H1 (cell line): Measurements from ENCODE around the gene CES3. TPM values are rescaled to one million over a fixed set of nuclear protein-coding genes. Genes with fewer than 3 reads are reported as not detected.

Experiments
- CTCF ChIA-PET: fragments of 300-600 bp; sonication (Branson Sonifier 250); formaldehyde crosslinking; loops from one replicate; lab custom pipeline; 2021; ENCODE audit not compliant: partially characterized antibody; lab: Charles Lee
- POLR2A ChIA-PET: fragments of 300-600 bp; sonication (Branson Sonifier 250); formaldehyde crosslinking; loops from one replicate; lab custom pipeline; 2021; ENCODE audit warnings: inconsistent platforms; ENCODE audit not compliant: partially characterized antibody; lab: Charles Lee
- DNase-seq, 2 experiments: peaks; one replicate each; pipeline versions ENCODE4 v3.0.0 to v3.0.0-alpha.2; 2010 to 2022; ENCODE audit warnings: low spot score in 2 of 2, low read depth in 1 of 2, mixed read lengths in 1 of 2
- FAIRE-seq: peaks from 2 replicates; lab custom pipeline; 2011; peaks lifted over from hg19 to GRCh38; lab: Jason Lieb, UNC
- H2AFZ ChIP-seq: 2 replicates; pipeline ENCODE4 v1.8.1; 2012; ENCODE audit warnings: low read length, inconsistent platforms
- H2AK5ac ChIP-seq: 2 replicates; pipeline ENCODE4 v1.6.1; 2013; ENCODE audit warnings: low read depth, low read length
- H2BK120ac ChIP-seq: replicated peaks from 2 replicates; pipeline ENCODE3; 2013; ENCODE audit warnings: low read depth, low read length, inconsistent platforms
- H2BK12ac ChIP-seq: 2 replicates; pipeline ENCODE4 v1.6.1; 2013; ENCODE audit warnings: low read depth, low read length
- H2BK15ac ChIP-seq: 2 replicates; pipeline ENCODE4 v1.6.1; 2013; ENCODE audit warnings: low read length
- H2BK20ac ChIP-seq: 2 replicates; pipeline ENCODE4 v1.6.1; 2013; ENCODE audit warnings: low read length
- H2BK5ac ChIP-seq: 2 replicates; pipeline ENCODE4 v1.6.1; 2013; ENCODE audit warnings: low read depth, low read length
- H3K14ac ChIP-seq: 2 replicates; pipeline ENCODE4 v1.6.1; 2013; ENCODE audit warnings: inconsistent platforms; ENCODE audit not compliant: insufficient read length
- H3K18ac ChIP-seq: 2 replicates; pipeline ENCODE4 v1.6.1; 2013; ENCODE audit warnings: low read length; ENCODE audit errors: extremely low read depth
- H3K23ac ChIP-seq: 2 replicates; pipeline ENCODE4 v1.6.1; 2013; ENCODE audit warnings: inconsistent platforms; ENCODE audit not compliant: insufficient read length
- H3K23me2 ChIP-seq: 2 replicates; pipeline ENCODE4 v1.6.1; 2013; ENCODE audit warnings: low read depth, low read length
- H3K27ac ChIP-seq: 2 replicates; pipeline ENCODE4 v1.6.1; 2011; ENCODE audit warnings: low read depth, low read length, inconsistent platforms
- H3K27me3 ChIP-seq, 4 experiments: replicated peaks in 1 of 4; 1 replicate in 1 of 4; 2 replicates in 3 of 4; pipeline versions ENCODE4 v1.6.1 to v1.8.1; 2011 to 2013; ENCODE audit warnings: low read length in 3 of 4, mild to moderate bottlenecking in 3 of 4, inconsistent platforms in 2 of 4, mixed read lengths in 2 of 4, moderate library complexity in 1 of 4; ENCODE audit not compliant: control insufficient read depth in 3 of 4, insufficient read depth in 3 of 4; ENCODE audit errors: extremely low read depth in 1 of 4
- H3K36me3 ChIP-seq, 4 experiments: 2 replicates each; pipeline versions ENCODE4 v1.6.1 to v1.8.1; 2011 to 2013; ENCODE audit warnings: mild to moderate bottlenecking in 4 of 4, low read length in 3 of 4, moderate library complexity in 2 of 4, control low read depth in 1 of 4, inconsistent platforms in 1 of 4; ENCODE audit not compliant: insufficient read depth in 4 of 4, control insufficient read depth in 2 of 4
- H3K4ac ChIP-seq: replicated peaks from 2 replicates; pipeline ENCODE3; 2013; ENCODE audit warnings: low read length, low read depth, mixed read lengths, inconsistent platforms; ENCODE audit not compliant: insufficient read length
- H3K4me1 ChIP-seq, 4 experiments: replicated peaks in 1 of 4; 1 replicate in 1 of 4; 2 replicates in 3 of 4; pipeline versions ENCODE4 v1.6.1 to v1.8.1; 2011 to 2013; ENCODE audit warnings: low read length in 3 of 4, inconsistent platforms in 2 of 4, mixed read lengths in 1 of 4; ENCODE audit not compliant: insufficient read depth in 4 of 4, control insufficient read depth in 3 of 4
- H3K4me2 ChIP-seq, 2 experiments: 2 replicates each; pipeline versions ENCODE4 v1.6.1 to v1.8.1; 2011 to 2013; ENCODE audit warnings: low read depth in 2 of 2, low read length in 2 of 2, control low read depth in 1 of 2, inconsistent platforms in 1 of 2, mild to moderate bottlenecking in 1 of 2; ENCODE audit not compliant: insufficient read depth in 1 of 2
- H3K4me3 ChIP-seq, 4 experiments: fragments of 200-600, 300-600 bp in 1 of 4; sonication (generic), shearing (Covaris generic), sonication (Bioruptor Twin) in 1 of 4; 2 replicates each; pipeline versions ENCODE4 v1.5.1 to v1.8.1; 2011 to 2016; ENCODE audit warnings: low read length in 4 of 4, low read depth in 3 of 4, control low read depth in 2 of 4, inconsistent platforms in 2 of 4, mild to moderate bottlenecking in 2 of 4, mixed read lengths in 1 of 4, moderate library complexity in 1 of 4; ENCODE audit not compliant: insufficient read depth in 2 of 4; ENCODE audit errors: extremely low read depth in 1 of 4
- H3K56ac ChIP-seq: replicated peaks from 2 replicates; pipeline ENCODE3; 2013; ENCODE audit warnings: low read depth, mild to moderate bottlenecking, mixed read lengths, low read length, inconsistent platforms; ENCODE audit not compliant: insufficient read length
- H3K79me1 ChIP-seq: 2 replicates; pipeline ENCODE4 v1.6.1; 2013; ENCODE audit warnings: low read depth, low read length, control low read depth
- H3K79me2 ChIP-seq, 2 experiments: 2 replicates each; pipeline versions ENCODE4 v1.6.1 to v1.8.1; 2012 to 2013; ENCODE audit warnings: low read length in 2 of 2, mild to moderate bottlenecking in 2 of 2, inconsistent platforms in 1 of 2; ENCODE audit not compliant: insufficient read depth in 2 of 2, control insufficient read depth in 1 of 2
- H3K9ac ChIP-seq, 4 experiments: replicated peaks in 1 of 4; 1 replicate in 1 of 4; 2 replicates in 3 of 4; pipeline versions ENCODE4 v1.6.1 to v1.8.1; 2011 to 2013; ENCODE audit warnings: low read depth in 3 of 4, low read length in 3 of 4, control low read depth in 2 of 4, mild to moderate bottlenecking in 2 of 4, moderate library complexity in 2 of 4, inconsistent platforms in 1 of 4; ENCODE audit errors: extremely low read depth in 1 of 4
- H3K9me3 ChIP-seq, 2 experiments: 2 replicates each; pipeline versions ENCODE4 v1.6.1 to v1.8.1; 2012 to 2013; ENCODE audit warnings: mild to moderate bottlenecking in 2 of 2, moderate library complexity in 2 of 2, control low read depth in 1 of 2, inconsistent platforms in 1 of 2, low read depth in 1 of 2, low read length in 1 of 2, mixed read lengths in 1 of 2; ENCODE audit not compliant: insufficient read depth in 2 of 2
- H4K20me1 ChIP-seq, 2 experiments: replicated peaks in 1 of 2; 2 replicates each; pipeline versions ENCODE3 to v1.8.1; 2011 to 2013; ENCODE audit warnings: inconsistent platforms in 2 of 2, low read length in 2 of 2, mild to moderate bottlenecking in 1 of 2; ENCODE audit not compliant: insufficient read depth in 2 of 2, control insufficient read depth in 1 of 2
- H4K5ac ChIP-seq: 2 replicates; pipeline ENCODE4 v1.6.1; 2013; ENCODE audit warnings: low read length, low read depth, mixed read lengths, inconsistent platforms; ENCODE audit not compliant: insufficient read length
- H4K8ac ChIP-seq: 2 replicates; pipeline ENCODE4 v1.8.0; 2013; ENCODE audit warnings: mild to moderate bottlenecking, moderate library complexity, low read length, inconsistent platforms; ENCODE audit not compliant: insufficient read depth; ENCODE audit errors: extremely low read depth
- H4K91ac ChIP-seq: replicated peaks from 2 replicates; pipeline ENCODE3; 2013; ENCODE audit warnings: low read length, mixed read lengths, inconsistent platforms; ENCODE audit not compliant: insufficient read length
- ASH2L ChIP-seq: fragments of 200-600, 300-600 bp; sonication (generic); IDR thresholded peaks from one replicate; pipeline ENCODE4 v1.7.1; 2017; ENCODE audit warnings: low read length
- ATF2 ChIP-seq: IDR thresholded peaks from 2 replicates; pipeline ENCODE4 v1.6.1; 2012; ENCODE audit warnings: low read length, inconsistent platforms
- BACH1 ChIP-seq: IDR thresholded peaks from 2 replicates; pipeline ENCODE4 v1.6.1; 2012; ENCODE audit warnings: low read length, improper control_type of control experiment
- BCL11A ChIP-seq, 2 experiments: IDR thresholded peaks; one replicate each; pipeline ENCODE4 v1.6.1; 2011; ENCODE audit warnings: low read depth in 2 of 2, low read length in 2 of 2, mild to moderate bottlenecking in 2 of 2
- BRCA1 ChIP-seq: IDR thresholded peaks from 2 replicates; pipeline ENCODE4 v1.6.1; 2012; ENCODE audit warnings: low read depth, low read length, improper control_type of control experiment
- CHD1 ChIP-seq: IDR thresholded peaks from 2 replicates; pipeline ENCODE4 v1.6.1; 2012; ENCODE audit warnings: low read depth, low read length, improper control_type of control experiment
- FOSL1 ChIP-seq: IDR thresholded peaks from 2 replicates; pipeline ENCODE4 v1.6.1; 2011; ENCODE audit warnings: mild to moderate bottlenecking, low read depth, low read length, moderate library complexity; ENCODE audit not compliant: insufficient read depth
- HDAC2 ChIP-seq, 2 experiments: fragments of 300-600 bp in 1 of 2; sonication (generic) in 1 of 2; IDR thresholded peaks; 2 replicates each; pipeline ENCODE4 v1.6.1; 2011 to 2012; ENCODE audit warnings: low read depth in 2 of 2, low read length in 2 of 2, mild to moderate bottlenecking in 2 of 2, moderate library complexity in 2 of 2, borderline replicate concordance in 1 of 2, inconsistent platforms in 1 of 2
- JUND ChIP-seq: IDR thresholded peaks from 2 replicates; pipeline ENCODE4 v1.6.1; 2011; ENCODE audit warnings: mild to moderate bottlenecking, improper control_type of control experiment, low read length
- TAF1 ChIP-seq: IDR thresholded peaks from 2 replicates; pipeline ENCODE4 v1.6.1; 2011; ENCODE audit warnings: mild to moderate bottlenecking, low read depth, low read length
- YY1 ChIP-seq: IDR thresholded peaks from 2 replicates; pipeline ENCODE4 v1.6.1; 2011; ENCODE audit warnings: low read depth, mild to moderate bottlenecking, low read length
- WGBS, 2 experiments: shearing (Covaris generic) in 1 of 2; methylation state at CpG; one replicate each; pipeline versions ENCODE4 v1.1.6 to v1.1.7; 2013 to 2015; ENCODE audit warnings: low lambda C conversion rate in 2 of 2, mixed read lengths in 2 of 2, inconsistent platforms in 1 of 2, low coverage in 1 of 2, missing lambda C conversion rate in 1 of 2; ENCODE audit not compliant: insufficient replicate concordance in 2 of 2, insufficient coverage in 1 of 2, insufficient read length in 1 of 2; ENCODE audit errors: extremely low coverage in 1 of 2, missing lambda C conversion rate in 1 of 2; 5-methylcytosine and 5-hydroxymethylcytosine counted together
- polyA plus RNA-seq, 7 experiments: library from polyadenylated mRNA; depleted of rRNA in 3 of 7; stranded (reverse) in 5 of 7; unstranded in 2 of 7; fragments of >200 nt in 5 of 7; fragments of 200-250 nt in 2 of 7; gene quantifications; 1 replicate in 5 of 7; 2 replicates in 1 of 7; 4 replicates in 1 of 7; pipeline versions ENCODE4 v1.2.1 to v1.2.3, GENCODE V29; 2011 to 2013; ENCODE audit warnings: missing spikeins in 2 of 7, mixed read lengths in 2 of 7
- total RNA-seq: library from RNA; stranded (reverse); fragmentation: NEBNext Ultra II Directional; extraction: Animal tissue kit (Norgen Biotek cat#: 25700); gene quantifications from 2 replicates; pipeline ENCODE4 v1.2.1, GENCODE V29; 2021

CES3 gene
- total and polyA plus RNA-seq, 2 of the 8 experiments (the other 6 are each of a cell fraction or from before 2014, with no cell fraction given): 1.6 to 2.2 TPM

GRCh38 chr16:66961914-66962313, 848 bp downstream of the CES3 start:
- Histone ChIP-seq H3K79me2 (no peaks in the 10 kb centered on the region), H3K36me3 (no peaks in the 10 kb centered on the region), H4K8ac (no peak overlapping the region), H3K4me1 (peaks cover 0 to 3% (median under 1%) of the 10 kb centered on the region in 4 experiments; a peak in 3 of 7 replicates), H2BK5ac (no peak overlapping the region), H4K91ac (no peak overlapping the region), H3K4me3 (no peak overlapping the region), H3K4ac (no peak overlapping the region), H3K56ac (no peak overlapping the region), H3K23me2 (no peaks in the 10 kb centered on the region; the same call in 1 of the 2 replicates), H3K9me3 (no peaks in the 10 kb centered on the region), H3K27me3 (no peaks in the 10 kb centered on the region), H3K18ac (no peak overlapping the region), H4K5ac (no peak overlapping the region), H2BK15ac (no peak overlapping the region), H3K14ac (no peak overlapping the region), H4K20me1 (peaks cover 0 to 1% of the 10 kb centered on the region in 2 experiments), H3K23ac (no peak overlapping the region), H3K9ac (no peak overlapping the region), H2BK20ac (no peak overlapping the region), H3K79me1 (no peaks in the 10 kb centered on the region), H2AK5ac (no peak overlapping the region), H3K4me2 (0 out of 4 replicates have a peak overlapping the region, but pooled peaks of 1 of the 2 experiments have one; percentile 35), H2BK12ac (no peak overlapping the region), H2AFZ (no peak overlapping the region), H3K27ac (no peak overlapping the region), H2BK120ac (no peak overlapping the region)
- ChIA-PET POLR2A (no interaction called here), CTCF (interaction anchor here (0.9 to 12.2 kb wide), 18 partner anchors 9 to 430 kb away, joined by 3 to 130 read pairs (median 6); partner anchors contain the start of gene CDH16)
- DNase-seq (no peak), FAIRE-seq (no peak)
- WGBS, 2 experiments: 79% methylated on average over 5 of the region's 5 CpGs; no CpG with 5 or more reads in 1 of the 2 experiments
- TF ChIP-seq TAF1: no peak
- no peak for TF ChIP-seq CHD1
- no peak for TF ChIP-seq BRCA1
- no peak for TF ChIP-seq ASH2L
- TF ChIP-seq JUND: no peak
- no peak for TF ChIP-seq HDAC2 (IDR thresholded peaks at IDR 0.05; ENCODE audit: borderline replicate concordance in 1 of 2, low read depth in 2 of 2, low read length in 2 of 2)
- no peak for TF ChIP-seq BCL11A (IDR thresholded peaks at IDR 0.05; ENCODE audit: low read depth in 2 of 2, low read length in 2 of 2)
- TF ChIP-seq FOSL1: no peak
- TF ChIP-seq YY1: no peak
- TF ChIP-seq ATF2: no peak
- TF ChIP-seq BACH1: no peak
